C4-2B (cell line): ENCODE data around the gene ADA.
"Not testable (repeated sequence)": the region's sequence is repeated elsewhere in the genome, so short reads cannot be mapped to it uniquely, and the experiment has no call there.

Experiments
- H3K27ac ChIP-seq: fragments of 450-650 bp; 2 replicates; pipeline ENCODE4 v1.5.1; 2017
- CTCF ChIP-seq: fragments of 450-650 bp; conservative IDR thresholded peaks from 2 replicates; pipeline ENCODE4 v1.5.1; 2017; ENCODE audit warnings: mild to moderate bottlenecking
- ZFX ChIP-seq: fragments of 450-650 bp; IDR thresholded peaks from 2 replicates; pipeline ENCODE4 v1.6.1; 2017

ADA gene

GRCh38 chr20:44666066-44666465 lies 14.6 kb upstream of the ADA start:
- H3K27ac ChIP-seq: no peak overlapping the region

GRCh38 chr20:44664131-44664530 lies 12.6 kb upstream of the ADA start:
- no peak for TF ChIP-seq CTCF
- no peak for TF ChIP-seq ZFX
- no peak overlapping the region for H3K27ac ChIP-seq

More at GRCh38 chr20:44666066-44666465, 14.6 kb upstream of the ADA start:
- no peak for TF ChIP-seq CTCF
- no peak for TF ChIP-seq ZFX

- no peak for TF ChIP-seq ZFX
- TF ChIP-seq CTCF: no peak
- no peak overlapping the region for H3K27ac ChIP-seq
These were observed 10.8 kb upstream of the ADA start for GRCh38 chr20:44662261-44662660.

- TF ChIP-seq CTCF: no peak
- no peak for TF ChIP-seq ZFX
- H3K27ac ChIP-seq: no peak overlapping the region
These were observed 9.1 kb upstream of the ADA start for GRCh38 chr20:44660581-44660980.

- TF ChIP-seq ZFX: no peak
- no peak for TF ChIP-seq CTCF
- no peak overlapping the region for H3K27ac ChIP-seq
These were observed 8.4 kb upstream of the ADA start for GRCh38 chr20:44659931-44660330.

- H3K27ac ChIP-seq: no peak overlapping the region
- no peak for TF ChIP-seq CTCF
These were observed 7.3 kb upstream of the ADA start for GRCh38 chr20:44658810-44659209.

- H3K27ac ChIP-seq: no peak overlapping the region
- TF ChIP-seq CTCF (no peak), ZFX (no peak)
These were observed 6.4 kb upstream of the ADA start for GRCh38 chr20:44657875-44658274.

- no peak overlapping the region for H3K27ac ChIP-seq
- no peak for TF ChIP-seq ZFX
- TF ChIP-seq CTCF: no peak
These were observed 4.9 kb upstream of the ADA start for GRCh38 chr20:44656448-44656847.

- H3K27ac ChIP-seq: not testable (repeated sequence)
These were observed 2.7 kb upstream of the ADA start for GRCh38 chr20:44654210-44654609.
